HG03571 (cell line): ENCODE data around the gene NRG3.

Experiments used
- ATAC-seq: cut with Tn5 transposase; IDR thresholded peaks from one replicate; pipeline ENCODE4 v1.9.1; 2021; ENCODE audit not compliant: unreplicated experiment

The NRG3 gene

GRCh38 chr10:82462910-82463551 lies 588.0 kb downstream of the NRG3 start:
- no peak for ATAC-seq

DNA sequence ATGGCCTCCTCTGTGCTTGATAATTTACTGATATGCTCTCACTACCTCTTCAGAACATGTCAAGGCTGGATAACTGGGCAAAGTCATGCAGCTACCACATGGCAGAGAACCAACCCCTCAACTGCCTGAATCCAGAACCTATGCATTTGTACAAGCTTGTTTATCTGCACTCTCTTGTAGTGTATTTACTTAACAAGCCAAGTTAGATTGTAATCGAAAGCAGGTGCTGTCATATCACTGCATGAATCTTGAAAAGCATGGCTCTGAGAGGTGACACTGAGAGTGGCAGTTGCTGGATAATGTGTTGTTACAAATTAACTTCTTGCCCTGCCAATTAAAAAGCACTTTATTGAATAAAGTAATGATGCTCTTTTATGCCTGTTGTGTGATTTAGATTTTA lies 588.6 kb downstream of the NRG3 start:
- no peak for ATAC-seq

DNA sequence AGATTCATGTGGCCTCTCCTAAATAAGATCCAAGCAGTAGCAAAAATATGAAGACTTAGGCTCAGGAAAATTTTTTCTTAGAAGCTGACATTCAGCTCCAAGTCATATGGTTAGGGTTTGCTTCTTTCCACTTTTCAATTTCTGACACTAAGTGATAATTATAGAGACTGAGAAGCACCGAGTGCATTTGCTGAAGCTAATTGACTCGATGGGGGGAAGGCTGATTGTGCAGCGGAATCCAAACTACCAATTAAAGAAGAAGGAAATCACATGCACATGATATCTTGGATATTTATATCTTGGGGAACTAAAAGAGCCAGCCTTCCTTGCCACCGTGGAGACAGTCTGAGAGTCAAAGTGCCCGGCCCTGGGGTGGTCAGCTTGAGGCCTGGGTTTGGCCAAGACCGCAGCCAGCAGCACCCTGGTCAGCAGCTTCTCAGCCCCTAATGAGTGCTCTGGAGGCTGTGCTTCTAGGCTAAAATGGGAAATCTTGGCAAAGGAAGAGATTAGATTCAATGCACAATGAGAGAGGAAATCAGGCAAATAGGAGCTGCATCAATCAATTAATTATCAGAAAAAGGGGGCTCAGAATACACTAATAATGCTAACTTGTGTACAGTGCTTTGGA lies 589.3 kb downstream of the NRG3 start:
- ATAC-seq: no peak

DNA sequence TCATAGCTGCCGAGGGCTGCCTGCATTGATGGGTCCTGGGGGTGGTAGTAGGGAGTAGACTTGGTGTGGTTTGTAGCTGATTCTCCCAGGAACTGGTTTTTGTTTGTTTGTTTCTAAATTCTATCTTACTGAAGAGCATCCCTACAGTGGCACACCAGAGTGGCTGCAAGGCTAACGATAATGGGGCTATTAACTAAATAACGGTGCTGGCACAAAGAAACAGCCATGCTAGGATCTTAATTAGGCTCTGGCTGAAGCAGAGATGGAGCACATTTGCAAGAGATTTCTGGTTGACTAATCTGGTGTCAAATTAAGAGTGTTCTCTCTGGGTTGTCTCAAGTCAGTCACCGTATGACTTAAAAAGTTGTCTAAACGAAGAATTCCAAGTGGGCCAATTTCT lies 590.0 kb downstream of the NRG3 start:
- ATAC-seq: no peak

- ATAC-seq: no peak
Measured at GRCh38 chr10:82468453-82468852, 593.5 kb downstream of the NRG3 start.

DNA sequence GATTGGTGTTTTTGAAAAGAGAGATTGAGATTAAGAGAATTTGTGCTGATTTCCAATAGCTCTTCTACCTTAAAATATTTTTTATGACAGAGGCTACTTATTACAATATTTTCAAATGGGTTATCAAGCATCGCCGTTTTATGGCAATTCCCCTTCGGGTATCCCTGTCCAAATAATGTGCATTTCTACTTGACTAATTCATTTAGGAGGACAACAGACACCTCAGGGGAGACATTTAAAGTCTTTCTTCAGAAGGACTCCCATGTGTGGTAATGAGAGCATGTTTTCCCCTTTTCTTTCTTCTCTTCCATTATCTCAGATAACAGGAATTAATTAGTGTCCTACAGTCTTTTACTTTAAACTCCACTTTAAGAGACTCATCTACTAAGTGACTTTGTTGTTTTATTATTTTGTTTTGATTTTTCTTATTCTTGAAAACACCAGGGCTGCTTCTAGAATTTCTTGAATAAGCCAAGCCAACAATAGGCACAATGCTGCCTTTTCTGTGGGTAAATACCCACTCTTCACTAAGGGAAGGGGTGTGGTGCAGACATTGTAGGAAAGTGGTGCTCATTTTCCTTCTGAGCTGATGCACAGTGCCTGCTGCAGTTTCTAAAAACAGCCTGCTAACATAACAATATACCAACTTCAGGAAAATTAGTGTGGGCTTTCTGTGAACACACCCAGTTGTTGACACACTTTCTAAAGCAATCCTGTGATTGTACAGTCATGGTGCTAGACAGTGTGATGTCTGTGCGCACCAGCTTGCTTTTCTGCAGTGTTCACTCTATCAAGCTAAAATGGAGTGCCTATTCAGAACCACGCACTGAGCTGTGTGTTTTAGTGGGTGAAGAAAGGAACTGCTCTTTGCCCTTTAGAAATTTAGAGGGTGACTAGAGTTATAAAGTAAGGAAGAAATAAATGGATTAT lies 597.7 kb downstream of the NRG3 start:
- no peak for ATAC-seq

GRCh38 chr10:82477776-82478175 lies 602.8 kb downstream of the NRG3 start:
- no peak for ATAC-seq

GRCh38 chr10:82492647-82493046 lies 617.7 kb downstream of the NRG3 start:
- no peak for ATAC-seq

GRCh38 chr10:82496114-82496513 lies 621.1 kb downstream of the NRG3 start:
- ATAC-seq: no peak

DNA sequence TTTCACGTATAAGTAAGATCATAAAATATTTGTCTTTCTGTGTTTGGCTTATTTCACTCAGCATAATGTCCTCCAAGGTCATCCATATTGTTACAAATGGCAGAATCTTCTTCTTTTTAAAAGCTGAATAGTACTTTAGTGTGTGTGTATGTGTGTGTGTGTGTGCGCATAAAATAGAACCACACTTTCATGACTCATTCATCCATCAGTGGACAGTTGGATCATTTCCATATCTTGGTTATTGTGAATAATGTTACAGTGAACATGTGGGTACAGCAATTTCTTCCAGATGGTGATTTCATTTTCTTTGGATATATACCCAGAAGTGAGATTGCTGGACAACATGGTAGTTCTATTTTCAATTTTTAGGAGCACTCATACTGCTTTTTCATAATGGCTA lies 622.4 kb downstream of the NRG3 start:
- ATAC-seq: no peak

GRCh38 chr10:82498976-82499375 lies 624.0 kb downstream of the NRG3 start:
- ATAC-seq: no peak

DNA sequence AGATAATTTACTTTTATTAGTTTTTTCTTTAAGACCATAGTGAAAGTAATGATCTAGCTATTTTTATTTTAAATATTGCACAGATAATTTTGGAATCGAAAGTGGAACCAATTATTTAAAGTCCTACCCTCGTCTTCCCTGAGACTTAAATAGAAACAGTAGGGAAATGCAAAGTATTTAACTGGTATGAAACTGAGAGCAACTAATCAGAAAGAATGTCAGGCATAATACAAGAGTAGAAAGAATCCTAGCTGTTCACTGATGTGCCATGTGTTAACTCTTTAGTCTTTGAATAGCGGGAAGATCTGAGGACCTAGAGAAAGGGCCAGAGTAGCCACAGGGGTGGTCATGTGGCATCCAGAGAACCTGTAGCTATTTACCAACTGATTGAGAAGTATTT lies 630.0 kb downstream of the NRG3 start:
- no peak for ATAC-seq

DNA sequence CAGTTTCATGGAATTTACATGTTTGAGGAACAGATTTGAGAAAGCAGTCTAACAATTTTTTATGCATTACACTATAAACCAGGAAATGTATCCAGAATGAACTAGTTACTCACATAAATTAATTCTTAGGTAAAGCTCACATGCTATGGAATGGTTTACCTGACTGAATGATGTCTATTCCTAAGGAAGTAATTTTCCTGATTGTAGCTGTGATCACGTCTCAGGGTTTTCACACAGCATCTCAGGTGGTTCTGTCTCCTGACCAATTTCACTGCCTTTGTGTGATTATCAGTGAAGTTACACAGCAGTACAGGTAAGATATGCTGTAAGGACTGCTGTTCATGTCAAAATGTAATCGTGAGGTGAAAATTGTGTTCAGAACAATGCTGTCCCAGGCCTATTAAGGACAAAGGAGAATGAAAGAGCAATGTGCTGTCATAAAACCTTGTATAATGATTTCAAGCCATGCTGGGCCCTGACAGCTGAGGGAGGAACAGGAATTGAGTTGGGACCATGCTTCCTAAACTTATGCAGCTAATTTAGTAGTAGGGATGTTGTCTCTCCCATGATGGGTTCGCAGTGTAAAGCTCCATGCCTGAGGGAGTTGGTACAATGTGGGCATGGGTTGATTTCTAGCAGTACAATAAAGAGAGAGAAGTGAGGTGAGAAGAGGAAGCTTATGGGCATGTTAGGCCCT lies 631.8 kb downstream of the NRG3 start:
- no peak for ATAC-seq

- ATAC-seq: no peak
Measured at GRCh38 chr10:82515256-82515655, 640.3 kb downstream of the NRG3 start.

DNA sequence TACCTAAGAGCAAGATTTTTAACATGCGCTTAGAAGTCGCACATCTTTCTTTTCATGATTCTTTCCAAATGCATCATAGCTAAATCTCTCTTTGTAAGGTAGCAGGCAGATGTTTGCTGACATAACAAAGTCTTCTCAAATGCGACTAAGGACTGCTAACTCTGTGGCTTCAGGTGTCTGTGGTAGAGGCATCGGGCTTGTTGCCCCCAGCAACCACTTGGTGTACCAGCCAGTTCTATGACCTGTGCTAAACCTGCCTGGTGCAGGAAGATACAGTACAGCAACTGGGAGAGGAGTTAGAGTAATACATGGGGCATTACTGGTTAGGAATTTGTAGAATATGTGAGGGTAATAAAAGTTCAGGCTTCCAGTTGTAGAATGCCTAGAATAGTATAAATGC lies 654.1 kb downstream of the NRG3 start:
- no peak for ATAC-seq

GRCh38 chr10:82535457-82535856 lies 660.5 kb downstream of the NRG3 start:
- no peak for ATAC-seq

DNA sequence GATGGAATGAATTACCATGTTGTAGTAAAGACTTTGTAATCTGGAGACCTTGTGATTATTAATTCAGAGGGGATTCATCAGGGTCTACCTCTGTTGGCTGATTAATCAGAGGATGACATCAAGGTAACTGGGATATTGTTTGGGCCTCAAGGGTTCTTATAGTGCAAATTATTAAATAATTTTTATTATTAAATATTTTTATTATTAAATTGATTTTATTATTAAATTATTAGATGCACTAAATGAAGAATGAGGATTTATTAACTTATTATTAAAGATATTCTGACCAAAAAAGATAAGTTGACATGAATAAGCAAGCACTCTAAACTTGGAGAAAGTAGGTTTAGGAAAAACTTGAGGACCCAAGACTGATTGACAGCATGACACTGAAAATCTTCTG lies 661.7 kb downstream of the NRG3 start:
- ATAC-seq: no peak

- no peak for ATAC-seq
Measured at GRCh38 chr10:82538272-82538671, 663.3 kb downstream of the NRG3 start.

- ATAC-seq: no peak
Measured at GRCh38 chr10:82543631-82544030, 668.6 kb downstream of the NRG3 start.

DNA sequence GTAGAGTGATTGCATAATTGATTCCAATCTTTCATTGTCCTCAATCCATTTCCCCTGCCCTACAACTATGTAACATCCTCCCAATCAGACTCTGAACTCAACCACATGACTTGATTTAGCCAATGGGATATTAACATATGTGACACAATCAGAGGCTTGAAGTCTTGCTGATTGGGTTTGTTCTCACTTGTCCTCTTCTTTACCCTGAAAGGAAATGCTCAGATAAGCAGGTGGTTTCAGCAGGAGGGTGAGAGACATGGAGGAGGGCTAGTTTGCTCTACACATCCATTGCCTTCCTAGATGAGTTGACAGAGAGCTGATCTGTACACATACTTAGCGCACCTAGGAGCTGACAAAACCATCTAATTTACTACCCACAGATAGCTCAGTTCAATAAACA lies 669.4 kb downstream of the NRG3 start:
- no peak for ATAC-seq

DNA sequence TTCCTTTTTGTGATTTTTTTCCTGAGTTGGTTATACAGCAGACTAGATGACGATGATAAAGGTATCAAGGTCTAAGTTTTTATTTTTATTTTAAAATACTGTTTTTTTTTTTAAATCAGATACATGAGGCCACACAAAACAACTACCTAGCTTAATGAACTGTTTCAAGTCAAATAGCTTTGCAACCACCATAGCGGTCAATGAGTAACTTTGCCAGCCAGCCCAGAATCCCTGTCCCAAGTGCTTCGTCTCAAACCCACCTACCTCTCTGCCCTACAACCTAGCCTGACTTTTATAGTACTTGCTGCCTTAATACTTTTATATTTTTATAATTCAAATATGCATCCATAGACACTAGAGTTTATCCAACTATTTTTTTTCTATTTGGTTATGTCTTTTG lies 676.5 kb downstream of the NRG3 start:
- ATAC-seq: no peak
